HG02870 (cell line): ENCODE results near the gene TNS3.

Experiments
- ATAC-seq: cut with Tn5 transposase; IDR thresholded peaks from one replicate; pipeline ENCODE4 v1.9.1; 2021; ENCODE audit warnings: mild to moderate bottlenecking, moderate library complexity; ENCODE audit not compliant: unreplicated experiment

Gene TNS3

GRCh38 chr7:47526466-47526865, 55.4 kb downstream of the TNS3 start:
- no peak for ATAC-seq

- no peak for ATAC-seq
Measured at GRCh38 chr7:47525066-47525623, 56.8 kb downstream of the TNS3 start.

GRCh38 chr7:47523401-47523800, 58.5 kb downstream of the TNS3 start:
- ATAC-seq = no peak

- ATAC-seq = no peak
Measured at GRCh38 chr7:47521816-47522561, 59.9 kb downstream of the TNS3 start.

- ATAC-seq = no peak
Measured at GRCh38 chr7:47521011-47521795, 60.7 kb downstream of the TNS3 start.

- no peak for ATAC-seq
Measured at GRCh38 chr7:47520406-47520805, 61.5 kb downstream of the TNS3 start.

GRCh38 chr7:47518827-47519226, 63.1 kb downstream of the TNS3 start:
- no peak for ATAC-seq

- ATAC-seq = no peak
Measured at GRCh38 chr7:47517821-47518480, 64.0 kb downstream of the TNS3 start.

GRCh38 chr7:47516985-47517600, 64.8 kb downstream of the TNS3 start:
- ATAC-seq = no peak

- ATAC-seq = no peak
Measured at GRCh38 chr7:47516386-47516785, 65.5 kb downstream of the TNS3 start.

- ATAC-seq = no peak
Measured at GRCh38 chr7:47515305-47515834, 66.5 kb downstream of the TNS3 start.

GRCh38 chr7:47514818-47515217, 67.1 kb downstream of the TNS3 start:
- no peak for ATAC-seq

GRCh38 chr7:47514367-47514766, 67.5 kb downstream of the TNS3 start:
- ATAC-seq = no peak

GRCh38 chr7:47513741-47514241, 68.1 kb downstream of the TNS3 start:
- no peak for ATAC-seq

- ATAC-seq = no peak
Measured at GRCh38 chr7:47512481-47513176, 69.3 kb downstream of the TNS3 start.

- no peak for ATAC-seq
Measured at GRCh38 chr7:47511699-47512370, 70.1 kb downstream of the TNS3 start.

- no peak for ATAC-seq
Measured at GRCh38 chr7:47510786-47511185, 71.1 kb downstream of the TNS3 start.

- ATAC-seq = no peak
Measured at GRCh38 chr7:47510192-47510591, 71.7 kb downstream of the TNS3 start.

GRCh38 chr7:47509571-47509970, 72.3 kb downstream of the TNS3 start:
- ATAC-seq = no peak
